Breast epithelium (tissue), 3 donors: Measurements from ENCODE around the gene GTPBP4.

ENCODE experiments used
- CTCF ChIP-seq, 3 donors: fragments of 450-650 bp; IDR thresholded peaks; one replicate each; pipeline ENCODE4 v1.5.1; 2016 to 2017; ENCODE audit warnings: antibody characterized with exemption in 3 of 3, mild to moderate bottlenecking in 3 of 3, moderate library complexity in 3 of 3
- POLR2AphosphoS5 ChIP-seq, 3 donors: sonication (generic); formaldehyde crosslinking; IDR thresholded peaks; one replicate each; pipeline ENCODE4 v1.6.1; 2017; ENCODE audit warnings: antibody characterized with exemption in 3 of 3

GRCh38 chr10:992871-993270 is 4.6 kb downstream of the GTPBP4 start:
- TF ChIP-seq CTCF (IDR thresholded peaks at IDR 0.05) (no peak), POLR2AphosphoS5 (IDR thresholded peaks at IDR 0.05) (no peak)
